SKM-1 (cell line): Measurements from ENCODE around the gene PDLIM5.
"Not testable (repeated sequence)": the region's sequence is repeated elsewhere in the genome, so short reads cannot be mapped to it uniquely, and the experiment has no call there.

Experiments used
- DNase-seq: peaks from one replicate; lab custom pipeline; 2025; ENCODE audit not compliant: unreplicated experiment; lab: John Stamatoyannopoulos, UW

Gene PDLIM5

GRCh38 chr4:94451695-94452475, at the start of gene PDLIM5:
Gene PDLIM5 (plus strand): TSS chr4:94451942. CDS start chr4:94455289, 3,347 bp downstream.
- peak; percentile 71 for DNase-seq

- not testable (repeated sequence) for DNase-seq
Observed at GRCh38 chr4:94402439-94402838, 49.3 kb upstream of the PDLIM5 start.

GRCh38 chr4:94403751-94404150, 48.0 kb upstream of the PDLIM5 start:
- DNase-seq = no peak

GRCh38 chr4:94406668-94407437, 44.9 kb upstream of the PDLIM5 start:
- peak; percentile 76 for DNase-seq

- DNase-seq = no peak
Observed at GRCh38 chr4:94407846-94408245, 43.9 kb upstream of the PDLIM5 start.

- no peak for DNase-seq
Observed at GRCh38 chr4:94408549-94409374, 43.0 kb upstream of the PDLIM5 start.

- no peak for DNase-seq
Observed at GRCh38 chr4:94409375-94409679, 42.4 kb upstream of the PDLIM5 start.

- DNase-seq = no peak
Observed at GRCh38 chr4:94409962-94410361, 41.8 kb upstream of the PDLIM5 start.

- no peak for DNase-seq
Observed at GRCh38 chr4:94410678-94411206, 41.0 kb upstream of the PDLIM5 start.

GRCh38 chr4:94411296-94411695, 40.4 kb upstream of the PDLIM5 start:
- no peak for DNase-seq

- no peak for DNase-seq
Observed at GRCh38 chr4:94412019-94412657, 39.6 kb upstream of the PDLIM5 start.

GRCh38 chr4:94412658-94413038, 39.1 kb upstream of the PDLIM5 start:
- DNase-seq = no peak

- no peak for DNase-seq
Observed at GRCh38 chr4:94413085-94413840, 38.5 kb upstream of the PDLIM5 start.

- DNase-seq = no peak
Observed at GRCh38 chr4:94414907-94415306, 36.8 kb upstream of the PDLIM5 start.

- DNase-seq = no peak
Observed at GRCh38 chr4:94415448-94415847, 36.3 kb upstream of the PDLIM5 start.

GRCh38 chr4:94416335-94416734, 35.4 kb upstream of the PDLIM5 start:
- no peak for DNase-seq

- DNase-seq = no peak
Observed at GRCh38 chr4:94416981-94417380, 34.8 kb upstream of the PDLIM5 start.

- no peak for DNase-seq
Observed at GRCh38 chr4:94419549-94419948, 32.2 kb upstream of the PDLIM5 start.

- no peak for DNase-seq
Observed at GRCh38 chr4:94419956-94420355, 31.8 kb upstream of the PDLIM5 start.

- no peak for DNase-seq
Observed at GRCh38 chr4:94420356-94420755, 31.4 kb upstream of the PDLIM5 start.
